Anterior cingulate cortex (tissue), 58 donors: ENCODE measurements around the gene CTU2.

Source experiments
- DNase-seq, 58 donors: peaks; one replicate each; lab custom pipeline; 2025; lab: John Stamatoyannopoulos, UW

CTU2 gene

GRCh38 chr16:88758227-88758943 is 52.1 kb downstream of the CTU2 start:
- DNase-seq = no peak

GRCh38 chr16:88758944-88759244 is 52.6 kb downstream of the CTU2 start:
- no peak for DNase-seq

GRCh38 chr16:88759245-88759975 is 53.1 kb downstream of the CTU2 start:
- DNase-seq = no peak

DNA sequence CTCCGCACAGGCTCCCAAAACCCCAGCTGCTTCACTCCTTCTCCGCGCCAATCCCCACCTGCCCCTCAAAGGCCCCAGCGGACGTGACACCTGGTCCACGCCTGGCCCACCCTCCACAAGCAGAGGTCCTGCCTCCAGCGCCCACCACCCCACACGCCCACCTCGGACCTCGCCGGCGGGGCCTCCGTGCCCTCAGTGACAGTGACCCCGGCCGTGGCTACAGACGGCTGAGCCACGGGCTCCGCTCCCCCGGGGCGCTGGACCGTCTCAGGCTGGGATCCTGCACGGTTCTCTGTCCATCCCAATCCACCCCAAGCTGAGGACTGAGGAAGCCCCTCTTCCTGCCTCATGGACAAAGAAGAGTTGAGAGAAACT is 53.7 kb downstream of the CTU2 start:
- DNase-seq = no peak

- no peak for DNase-seq
These were observed 54.3 kb downstream of the CTU2 start for GRCh38 chr16:88760424-88761142.

DNA sequence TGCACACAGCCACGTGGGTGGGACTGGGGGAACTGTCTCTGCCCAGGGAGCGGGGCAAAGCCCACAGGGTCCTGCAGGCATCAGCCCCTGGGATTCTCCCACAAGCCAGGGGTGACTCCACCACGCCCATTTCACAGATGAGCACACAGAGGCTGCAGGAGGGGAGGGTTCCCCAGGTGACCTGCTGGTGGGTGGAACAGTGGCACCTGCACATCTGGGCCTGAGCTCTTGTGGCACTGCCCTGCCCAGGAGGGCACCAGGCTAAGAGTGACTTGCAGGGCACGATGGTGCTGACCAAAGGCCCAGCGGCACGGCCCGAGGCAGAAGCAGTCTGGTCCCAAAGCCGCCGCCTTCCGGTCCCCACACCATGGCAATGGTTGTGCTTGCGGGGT is 54.8 kb downstream of the CTU2 start:
- no peak for DNase-seq

DNA sequence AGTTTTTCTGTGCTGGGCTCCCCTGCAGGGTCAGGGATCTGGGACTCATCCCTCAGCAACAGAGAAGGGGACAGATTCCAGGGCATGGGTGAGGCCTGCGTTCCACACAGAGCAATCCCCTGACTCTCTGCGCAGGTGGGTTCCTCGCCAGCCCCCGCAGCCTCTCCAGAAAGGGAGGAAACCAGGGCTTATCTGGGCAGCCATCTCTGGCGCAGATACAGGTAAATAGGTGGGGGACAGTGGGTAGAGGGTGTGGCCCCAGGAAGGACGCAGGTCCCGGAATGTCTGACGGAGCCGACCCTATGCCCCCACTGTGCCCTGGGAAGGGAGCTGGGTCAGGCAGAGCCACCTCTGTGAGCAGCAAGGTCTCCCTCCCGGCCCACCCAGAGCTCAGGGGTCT is 55.5 kb downstream of the CTU2 start:
- DNase-seq = no peak

DNA sequence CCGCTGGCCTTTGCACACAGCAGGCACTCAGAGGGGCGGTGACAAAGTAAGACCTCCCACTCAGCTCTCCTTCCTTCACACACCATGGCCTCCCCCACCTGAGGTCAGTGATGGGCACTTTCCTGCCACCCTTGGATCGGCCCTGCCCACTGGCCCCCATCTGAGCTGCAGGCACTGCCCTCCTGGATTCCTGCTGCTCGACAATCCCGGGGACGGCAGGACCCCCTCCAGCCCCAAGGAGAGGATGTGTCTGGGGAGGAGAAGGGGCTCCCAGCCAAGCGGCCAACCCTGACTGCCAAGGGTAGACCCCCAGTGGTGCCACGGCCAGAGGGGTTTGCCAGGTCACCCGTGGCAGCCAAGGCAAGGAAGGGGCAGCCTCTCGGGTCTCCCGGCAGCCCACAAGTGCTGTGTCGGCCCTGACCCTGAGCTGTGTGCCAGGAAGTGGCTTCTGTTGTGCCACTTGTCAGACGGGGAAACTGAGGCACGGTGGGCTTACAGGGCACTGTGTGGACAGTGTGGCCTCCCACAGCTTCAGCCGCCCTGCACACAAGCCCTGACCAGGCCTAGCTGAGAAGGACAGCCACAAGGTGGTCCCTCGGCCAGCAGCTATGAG is 56.1 kb downstream of the CTU2 start:
- no peak for DNase-seq

DNA sequence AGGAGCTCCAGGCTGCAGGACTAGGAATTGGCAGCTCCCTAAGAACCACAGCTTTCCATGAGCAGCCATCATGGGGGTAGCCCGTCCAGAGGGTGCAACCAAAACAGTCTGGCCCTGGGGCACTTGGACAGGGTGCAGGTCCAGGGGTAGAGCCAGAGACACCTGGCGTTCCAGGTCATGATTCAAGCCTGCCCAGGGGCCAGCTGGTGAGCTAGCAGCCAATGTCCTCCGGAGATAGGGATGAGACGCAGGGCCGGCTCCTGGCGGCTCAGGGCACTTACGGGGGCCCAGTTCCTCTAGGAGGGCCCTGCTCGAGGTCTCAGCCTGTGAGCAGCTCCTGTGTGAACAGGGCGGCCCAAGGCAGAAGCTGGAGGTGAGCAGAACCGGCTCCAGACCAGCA is 56.6 kb downstream of the CTU2 start:
- DNase-seq = no peak

- no peak for DNase-seq
These were observed 57.3 kb downstream of the CTU2 start for GRCh38 chr16:88763502-88764053.

DNA sequence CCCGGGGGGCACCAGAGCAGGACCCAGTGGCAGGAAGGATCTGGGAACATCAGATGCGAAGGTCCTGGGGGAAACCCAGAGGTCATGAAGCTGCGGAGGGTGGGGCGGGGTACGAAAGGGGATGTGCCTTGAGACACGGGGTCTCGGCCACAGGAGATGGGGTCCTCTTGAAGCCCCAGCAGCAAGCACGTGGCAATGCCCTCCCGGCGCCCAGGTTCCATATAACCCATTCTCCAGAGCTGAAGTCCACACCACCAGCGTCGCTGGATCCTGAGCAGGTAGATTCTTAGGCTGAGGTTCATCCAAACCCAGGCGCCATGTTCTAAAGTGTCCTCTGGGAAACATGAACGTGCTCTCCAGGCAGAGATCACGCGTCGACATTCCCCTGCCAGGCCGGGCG is 57.8 kb downstream of the CTU2 start:
- no peak for DNase-seq

GRCh38 chr16:88764913-88765349 is 58.6 kb downstream of the CTU2 start:
- DNase-seq = no peak
